Muscle layer of colon (tissue), 2 donors: Measurements from ENCODE around the gene ZG16.
"Not testable (repeated sequence)": the region's sequence is repeated elsewhere in the genome, so short reads cannot be mapped to it uniquely, and the experiment has no call there.

Experiments used
- H3K27ac ChIP-seq: one replicate; pipeline ENCODE4 v1.7.0; 2013; ENCODE audit warnings: low read depth, mild to moderate bottlenecking, low read length, moderate library complexity
- H3K27me3 ChIP-seq, 2 donors: one replicate each; pipeline ENCODE4 v1.7.0; 2013; ENCODE audit warnings: low read length in 2 of 2, mild to moderate bottlenecking in 2 of 2; ENCODE audit not compliant: insufficient read depth in 2 of 2, control insufficient read depth in 1 of 2
- H3K36me3 ChIP-seq: one replicate; pipeline ENCODE4 v1.7.0; 2013; ENCODE audit warnings: mild to moderate bottlenecking, low read length; ENCODE audit not compliant: insufficient read depth
- H3K4me1 ChIP-seq: one replicate; pipeline ENCODE4 v1.7.0; 2013; ENCODE audit warnings: mild to moderate bottlenecking, low read length; ENCODE audit not compliant: insufficient read depth
- H3K4me3 ChIP-seq, 2 donors: one replicate each; pipeline ENCODE4 v1.7.0; 2013; ENCODE audit warnings: low read length in 2 of 2, low read depth in 1 of 2, mild to moderate bottlenecking in 1 of 2, moderate library complexity in 1 of 2
- H3K9ac ChIP-seq: one replicate; pipeline ENCODE4 v1.7.0; 2013; ENCODE audit warnings: low read length
- H3K9me3 ChIP-seq: one replicate; pipeline ENCODE4 v1.7.0; 2013; ENCODE audit warnings: mild to moderate bottlenecking, low read length
- donor health status: abdominal sarcoma.
- donor health status: Adenocarcinoma of cecum.

ZG16 gene

GRCh38 chr16:29742683-29743275, 35.3 kb upstream of the ZG16 start:
- Histone ChIP-seq H3K27me3 (no peaks in the 10 kb centered on the region), H3K9me3 (no peaks in the 10 kb centered on the region), H3K36me3 (no peaks in the 10 kb centered on the region), H3K4me1 (no peaks in the 10 kb centered on the region), H3K27ac (no peak overlapping the region), H3K4me3 (no peak overlapping the region), H3K9ac (no peak overlapping the region)

GRCh38 chr16:29743475-29743826, 34.6 kb upstream of the ZG16 start:
- H3K4me1 ChIP-seq = no peaks in the 10 kb centered on the region
- H3K27ac ChIP-seq = no peak overlapping the region
- no peaks in the 10 kb centered on the region for H3K27me3 ChIP-seq
- no peak overlapping the region for H3K9ac ChIP-seq
- H3K9me3 ChIP-seq = no peaks in the 10 kb centered on the region
- H3K36me3 ChIP-seq = no peaks in the 10 kb centered on the region
- no peak overlapping the region for H3K4me3 ChIP-seq

- Histone ChIP-seq H3K27ac (no peak overlapping the region), H3K36me3 (no peaks in the 10 kb centered on the region), H3K4me1 (no peaks in the 10 kb centered on the region), H3K9me3 (no peaks in the 10 kb centered on the region), H3K9ac (no peak overlapping the region), H3K4me3 (no peak overlapping the region), H3K27me3 (no peaks in the 10 kb centered on the region)
These were observed 34.1 kb upstream of the ZG16 start for GRCh38 chr16:29743827-29744531.

GRCh38 chr16:29744541-29745101, 33.4 kb upstream of the ZG16 start:
- Histone ChIP-seq H3K9ac (no peak overlapping the region), H3K4me1 (no peaks in the 10 kb centered on the region), H3K36me3 (no peaks in the 10 kb centered on the region), H3K27ac (no peak overlapping the region), H3K4me3 (no peak overlapping the region), H3K27me3 (no peaks in the 10 kb centered on the region), H3K9me3 (no peaks in the 10 kb centered on the region)

GRCh38 chr16:29745121-29745852, 32.8 kb upstream of the ZG16 start:
- no peaks in the 10 kb centered on the region for H3K36me3 ChIP-seq
- no peak overlapping the region for H3K9ac ChIP-seq
- H3K4me3 ChIP-seq = no peak overlapping the region
- no peak overlapping the region for H3K27ac ChIP-seq
- no peaks in the 10 kb centered on the region for H3K9me3 ChIP-seq
- no peaks in the 10 kb centered on the region for H3K4me1 ChIP-seq
- H3K27me3 ChIP-seq = no peaks in the 10 kb centered on the region

- H3K9ac ChIP-seq = no peak within 1 kb of the TSS
- no peaks in the 10 kb centered on the region for H3K4me1 ChIP-seq
- no peaks in the 10 kb centered on the region for H3K9me3 ChIP-seq
- no peak within 1 kb of the TSS for H3K4me3 ChIP-seq
- H3K27ac ChIP-seq = no peak within 1 kb of the TSS
- no peaks in the 10 kb centered on the region for H3K27me3 ChIP-seq
- H3K36me3 ChIP-seq = no peaks in the 10 kb centered on the region
These were observed 32.2 kb upstream of the ZG16 start, which contains the start of gene C16orf54 for GRCh38 chr16:29745853-29746345. C16orf54 (minus strand) TSS chr16:29745990; CDS start chr16:29744951, 1,039 bp downstream.

- not testable (repeated sequence) for H3K4me3 ChIP-seq, H3K9me3 ChIP-seq, H3K27me3 ChIP-seq, H3K9ac ChIP-seq, H3K36me3 ChIP-seq, H3K27ac ChIP-seq, H3K4me1 ChIP-seq
These were observed 31.5 kb upstream of the ZG16 start for GRCh38 chr16:29746518-29746917.

GRCh38 chr16:29747947-29748759, 29.9 kb upstream of the ZG16 start:
- Histone ChIP-seq H3K4me1 (no peaks in the 10 kb centered on the region), H3K36me3 (no peaks in the 10 kb centered on the region), H3K9me3 (no peaks in the 10 kb centered on the region), H3K9ac (no peak overlapping the region), H3K4me3 (no peak overlapping the region), H3K27me3 (no peaks in the 10 kb centered on the region), H3K27ac (no peak overlapping the region)

GRCh38 chr16:29748760-29749149, 29.3 kb upstream of the ZG16 start:
- H3K27ac ChIP-seq, H3K9me3 ChIP-seq, H3K36me3 ChIP-seq, H3K9ac ChIP-seq, H3K4me3 ChIP-seq, H3K4me1 ChIP-seq, H3K27me3 ChIP-seq: not testable (repeated sequence)

- no peak overlapping the region for H3K9ac ChIP-seq
- no peak overlapping the region for H3K4me3 ChIP-seq
- H3K27me3 ChIP-seq = no peaks in the 10 kb centered on the region
- no peaks in the 10 kb centered on the region for H3K9me3 ChIP-seq
- H3K27ac ChIP-seq = no peak overlapping the region
- H3K4me1 ChIP-seq = no peaks in the 10 kb centered on the region
- H3K36me3 ChIP-seq = no peaks in the 10 kb centered on the region
These were observed 24.5 kb upstream of the ZG16 start for GRCh38 chr16:29753516-29753915.

- no peak overlapping the region for H3K4me3 ChIP-seq
- no peaks in the 10 kb centered on the region for H3K9me3 ChIP-seq
- no peak overlapping the region for H3K9ac ChIP-seq
- H3K36me3 ChIP-seq = no peaks in the 10 kb centered on the region
- no peaks in the 10 kb centered on the region for H3K27me3 ChIP-seq
- no peak overlapping the region for H3K27ac ChIP-seq
- no peaks in the 10 kb centered on the region for H3K4me1 ChIP-seq
These were observed 21.4 kb upstream of the ZG16 start for GRCh38 chr16:29756654-29757053.
